CD4-positive, CD25-positive, alpha-beta regulatory T cell (primary cell): Measurements from ENCODE around the gene OR5AC2. TPM values are rescaled to one million over a fixed set of nuclear protein-coding genes. Genes with fewer than 3 reads are reported as not detected.
A peak's percentile ranks its signal among the peaks of the same experiment; 100 is the strongest.

Experiments used
- ATAC-seq, 2 donors: fragments of 150-1000 bp; cut with Tn5 transposase; one replicate each; pipeline ENCODE4 v1.10.0; 2021; ENCODE audit warnings: low read depth in 2 of 2, moderate number of reproducible peaks in 2 of 2, moderate library complexity in 1 of 2
- DNase-seq, 3 donors: peaks; one replicate each; pipeline versions ENCODE4 v3.0.0 to v3.0.0-alpha.2; 2012 to 2022; ENCODE audit warnings: mixed read lengths in 1 of 3
- H3K27ac ChIP-seq: one replicate; pipeline ENCODE4 v1.7.0; 2013; ENCODE audit warnings: mild to moderate bottlenecking, low read length; ENCODE audit not compliant: insufficient read depth, poor library complexity, severe bottlenecking
- H3K27me3 ChIP-seq: one replicate; pipeline ENCODE4 v1.7.0; 2013; ENCODE audit warnings: low read length; ENCODE audit not compliant: control insufficient read depth, insufficient read depth
- H3K36me3 ChIP-seq: one replicate; pipeline ENCODE4 v1.7.0; 2013; ENCODE audit warnings: mild to moderate bottlenecking, low read length, moderate library complexity; ENCODE audit not compliant: control insufficient read depth, insufficient read depth
- H3K4me1 ChIP-seq: 2 replicates; pipeline ENCODE4 v1.7.0; 2013; ENCODE audit warnings: mild to moderate bottlenecking, low read length; ENCODE audit not compliant: insufficient read depth, control insufficient read depth, poor library complexity, severe bottlenecking
- H3K4me3 ChIP-seq: one replicate; pipeline ENCODE4 v1.7.0; 2013; ENCODE audit warnings: low read depth, mild to moderate bottlenecking, low read length, moderate library complexity
- H3K9me3 ChIP-seq, 2 experiments: 1 replicate in 1 of 2; 2 replicates in 1 of 2; pipeline ENCODE4 v1.7.0; 2013; ENCODE audit warnings: low read length in 2 of 2, mild to moderate bottlenecking in 1 of 2, moderate library complexity in 1 of 2; ENCODE audit not compliant: control insufficient read depth in 2 of 2
- H3K27ac Mint-ChIP-seq, 3 donors: one replicate each; pipeline ENCODE4 v1.8.0; 2020 to 2022; ENCODE audit warnings: mild to moderate bottlenecking in 3 of 3, mixed read lengths in 3 of 3, moderate library complexity in 2 of 3
- H3K27me3 Mint-ChIP-seq: one replicate; pipeline ENCODE4 v1.8.0; 2022; ENCODE audit warnings: mild to moderate bottlenecking, mixed read lengths
- H3K36me3 Mint-ChIP-seq: one replicate; pipeline ENCODE4 v1.8.0; 2020; ENCODE audit warnings: mixed read lengths
- H3K4me1 Mint-ChIP-seq, 4 donors: one replicate each; pipeline ENCODE4 v1.8.0; 2020 to 2022; ENCODE audit warnings: mixed read lengths in 4 of 4, mild to moderate bottlenecking in 1 of 4
- H3K4me3 Mint-ChIP-seq, 4 donors: one replicate each; pipeline ENCODE4 v1.8.0; 2020 to 2022; ENCODE audit warnings: mild to moderate bottlenecking in 4 of 4, mixed read lengths in 4 of 4, moderate library complexity in 3 of 4
- H3K9me3 Mint-ChIP-seq, 7 donors: one replicate each; pipeline ENCODE4 v1.8.0; 2020 to 2022; ENCODE audit warnings: mixed read lengths in 7 of 7, mild to moderate bottlenecking in 3 of 7, moderate library complexity in 2 of 7
- polyA plus RNA-seq, 4 donors: library from polyadenylated mRNA; unstranded; fragments of 300-500 nt; fragmentation: Illumina TruSeq; gene quantifications; one replicate each; pipeline ENCODE4 v1.2.3, GENCODE V29; 2021
- total RNA-seq: library from RNA; stranded (reverse); gene quantifications from one replicate; pipeline ENCODE4 v1.2.3, GENCODE V29; 2022

The OR5AC2 gene
- not detected for total RNA-seq
- not detected for polyA plus RNA-seq

DNA sequence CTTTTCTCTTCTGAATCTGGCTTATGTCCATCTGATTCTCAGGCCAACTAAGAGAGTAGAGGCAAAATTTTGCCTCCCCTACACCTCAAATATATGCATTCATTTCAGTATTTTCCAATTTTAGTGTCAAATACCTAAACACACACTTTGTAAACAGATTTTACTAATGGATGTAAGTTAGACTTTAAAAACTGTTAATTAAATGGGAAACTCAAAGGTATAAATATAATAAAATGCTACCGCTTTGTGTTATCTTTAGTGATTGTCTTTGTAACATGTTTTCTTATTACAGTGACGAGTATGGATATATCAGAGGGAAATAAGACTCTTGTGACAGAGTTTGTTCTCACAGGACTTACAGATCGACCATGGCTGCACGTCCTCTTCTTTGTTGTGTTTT, at the start of gene OR5AC2:
Gene OR5AC2 (plus strand): TSS at position 301 of the 400 bp plus-strand sequence. CDS start 0 bp downstream, at position 301.
- H3K27me3 ChIP-seq: no peaks in the 10 kb centered on the region
- H3K27ac ChIP-seq: no peak within 1 kb of the TSS
- Mint-ChIP-seq H3K9me3 (peaks cover 0 to 7% (median 0%) of the 10 kb centered on the region in 7 donors), H3K4me3 (no peak within 1 kb of the TSS), H3K27me3 (no peaks in the 10 kb centered on the region), H3K27ac (no peak within 1 kb of the TSS), H3K36me3 (no peaks in the 10 kb centered on the region), H3K4me1 (no peaks in the 10 kb centered on the region)
- H3K4me3 ChIP-seq: no peak within 1 kb of the TSS
- DNase-seq: no peak
- no peaks in the 10 kb centered on the region for H3K36me3 ChIP-seq
- H3K4me1 ChIP-seq: no peaks in the 10 kb centered on the region
- H3K9me3 ChIP-seq: no peaks in the 10 kb centered on the region
- ATAC-seq: no peak

DNA sequence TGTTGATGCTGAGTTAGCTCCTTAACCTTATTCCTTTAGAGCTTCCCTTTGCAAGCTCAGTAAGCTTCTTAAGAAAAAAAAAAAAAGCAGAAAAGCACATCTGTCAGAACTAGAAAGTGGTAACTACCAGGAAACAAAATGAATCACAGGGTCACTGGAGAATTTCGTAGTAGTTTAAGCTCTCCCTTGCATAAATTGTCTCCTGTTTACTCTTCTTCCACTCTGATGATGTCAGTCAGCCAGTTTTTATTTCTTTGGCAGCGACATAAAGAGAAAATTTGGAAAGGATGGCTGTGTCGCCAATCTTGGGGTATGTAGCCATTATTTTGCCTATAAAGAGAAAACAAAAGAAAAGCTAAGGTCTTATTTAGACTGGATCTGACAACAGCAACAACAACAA, 48.7 kb upstream of the OR5AC2 start:
- peaks cover 0 to 9% (median 1%) of the 10 kb centered on the region in 7 donors for H3K9me3 Mint-ChIP-seq
- no peak overlapping the region for H3K27ac Mint-ChIP-seq
- DNase-seq: peak in 1 of 3 donors; percentile 37
- no peak for ATAC-seq
- no peak overlapping the region for H3K27ac ChIP-seq
- H3K36me3 Mint-ChIP-seq: no peaks in the 10 kb centered on the region
- H3K4me1 Mint-ChIP-seq: peaks cover 0 to 6% (median 3%) of the 10 kb centered on the region in 4 donors
- peaks cover 0 to 6% of the 10 kb centered on the region in 2 experiments for H3K9me3 ChIP-seq
- H3K4me1 ChIP-seq: peaks cover 6% of the 10 kb centered on the region
- peaks cover 31% of the 10 kb centered on the region for H3K27me3 Mint-ChIP-seq
- peaks cover 11% of the 10 kb centered on the region for H3K27me3 ChIP-seq
- H3K36me3 ChIP-seq: no peaks in the 10 kb centered on the region
- no peak overlapping the region for H3K4me3 Mint-ChIP-seq
- no peak overlapping the region for H3K4me3 ChIP-seq

GRCh38 chr3:98038876-98039275, 48.1 kb upstream of the OR5AC2 start:
- no peaks in the 10 kb centered on the region for H3K36me3 Mint-ChIP-seq
- H3K36me3 ChIP-seq: no peaks in the 10 kb centered on the region
- H3K27ac Mint-ChIP-seq: peak overlapping the region in 2 of 3 donors; percentile 87 to 95
- H3K27me3 ChIP-seq: peaks cover 13% of the 10 kb centered on the region
- peaks cover 0 to 9% (median 1%) of the 10 kb centered on the region in 7 donors for H3K9me3 Mint-ChIP-seq
- H3K4me3 ChIP-seq: peak overlapping the region; percentile 88
- peak overlapping the region in 1 of 4 donors; percentile 25 for H3K4me3 Mint-ChIP-seq
- H3K27me3 Mint-ChIP-seq: peaks cover 33% of the 10 kb centered on the region
- ATAC-seq (no peak), DNase-seq (no peak)
- H3K9me3 ChIP-seq: peaks cover 0 to 6% of the 10 kb centered on the region in 2 experiments
- H3K4me1 ChIP-seq: peaks cover 6% of the 10 kb centered on the region
- peaks cover 0 to 6% (median 3%) of the 10 kb centered on the region in 4 donors for H3K4me1 Mint-ChIP-seq
- peak overlapping the region; percentile 79 for H3K27ac ChIP-seq

DNA sequence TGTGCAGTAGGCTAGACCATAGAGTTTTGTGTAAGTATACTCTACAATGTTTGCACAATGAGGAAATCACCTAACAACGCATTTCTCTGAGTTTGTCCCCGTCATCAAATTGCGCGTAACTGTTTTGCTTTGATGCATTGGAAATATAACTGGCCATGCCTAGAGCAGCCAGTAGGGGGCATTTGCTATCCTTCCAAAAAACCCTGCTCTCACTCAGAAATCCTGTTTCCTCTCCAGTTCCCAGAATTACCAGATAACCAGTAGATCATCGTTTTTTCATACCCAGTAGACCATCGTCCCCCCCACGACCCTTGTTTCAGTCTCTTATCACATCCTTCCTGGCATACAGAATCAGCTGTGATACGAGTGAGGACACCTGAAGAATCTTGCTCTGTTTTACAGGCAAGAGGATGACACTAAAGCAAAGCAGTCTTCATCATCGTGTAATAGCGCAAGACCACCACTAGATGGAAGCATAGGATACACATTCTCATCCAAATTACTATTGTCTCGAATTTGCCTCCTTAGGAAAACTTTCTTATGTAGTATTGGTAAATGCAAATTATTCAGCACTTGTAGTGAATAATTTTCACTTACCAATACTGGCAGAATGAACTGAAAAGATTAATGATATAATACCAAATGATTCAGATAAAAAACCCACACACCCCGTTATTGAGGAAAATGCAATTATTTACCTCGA, 47.5 kb upstream of the OR5AC2 start:
- Histone ChIP-seq H3K27ac (peak overlapping the region; percentile 79), H3K27me3 (peaks cover 13% of the 10 kb centered on the region), H3K4me1 (peaks cover 6% of the 10 kb centered on the region), H3K4me3 (peak overlapping the region; percentile 88), H3K9me3 (peaks cover 0 to 6% of the 10 kb centered on the region in 2 experiments), H3K36me3 (no peaks in the 10 kb centered on the region)
- no peaks in the 10 kb centered on the region for H3K36me3 Mint-ChIP-seq
- peak; percentile 97 for ATAC-seq
- peak overlapping the region; percentile 27 to 95 (median 87) for H3K27ac Mint-ChIP-seq
- peaks cover 0 to 6% (median 3%) of the 10 kb centered on the region in 4 donors for H3K4me1 Mint-ChIP-seq
- peak; percentile 57 to 90 (median 88) for DNase-seq
- peak overlapping the region; percentile 25 to 87 (median 73) for H3K4me3 Mint-ChIP-seq
- peaks cover 34% of the 10 kb centered on the region for H3K27me3 Mint-ChIP-seq
- H3K9me3 Mint-ChIP-seq: peaks cover 0 to 9% (median 1%) of the 10 kb centered on the region in 7 donors

GRCh38 chr3:98041350-98041749, 45.6 kb upstream of the OR5AC2 start:
- Mint-ChIP-seq H3K27ac (no peak overlapping the region), H3K36me3 (no peaks in the 10 kb centered on the region), H3K4me3 (no peak overlapping the region), H3K9me3 (peaks cover 0 to 9% (median 1%) of the 10 kb centered on the region in 7 donors), H3K27me3 (peaks cover 43% of the 10 kb centered on the region), H3K4me1 (peaks cover 0 to 6% (median 3%) of the 10 kb centered on the region in 4 donors)
- Histone ChIP-seq H3K9me3 (peaks cover 0 to 6% of the 10 kb centered on the region in 2 experiments), H3K27ac (no peak overlapping the region), H3K4me1 (peaks cover 6% of the 10 kb centered on the region), H3K27me3 (peaks cover 8% of the 10 kb centered on the region), H3K36me3 (no peaks in the 10 kb centered on the region), H3K4me3 (no peak overlapping the region)
- DNase-seq: no peak
- ATAC-seq: no peak

DNA sequence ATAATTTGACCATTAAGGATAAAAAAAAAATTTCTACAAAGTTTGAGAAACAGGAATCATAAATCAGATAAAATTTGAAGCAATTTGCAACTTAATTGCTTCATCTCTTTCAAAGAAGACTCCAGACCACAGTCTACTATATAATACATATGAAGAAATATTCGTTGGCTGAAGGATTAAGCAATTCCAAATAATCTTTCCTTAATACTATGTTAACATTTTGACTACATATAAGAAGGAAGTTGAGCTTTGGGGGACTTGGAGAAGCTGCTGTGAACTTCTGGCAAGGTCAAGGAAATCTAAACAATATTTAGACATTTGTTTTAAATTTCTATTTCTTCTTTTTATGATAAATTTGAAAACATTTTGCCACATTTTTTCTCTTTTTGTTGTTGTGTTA, 38.4 kb upstream of the OR5AC2 start:
- no peaks in the 10 kb centered on the region for H3K9me3 ChIP-seq
- Mint-ChIP-seq H3K4me3 (no peak overlapping the region), H3K36me3 (no peaks in the 10 kb centered on the region), H3K4me1 (no peaks in the 10 kb centered on the region), H3K27ac (no peak overlapping the region), H3K9me3 (no peaks in the 10 kb centered on the region), H3K27me3 (peaks cover 20% of the 10 kb centered on the region)
- peaks cover 8% of the 10 kb centered on the region for H3K27me3 ChIP-seq
- H3K4me3 ChIP-seq: no peak overlapping the region
- H3K27ac ChIP-seq: no peak overlapping the region
- H3K4me1 ChIP-seq: no peaks in the 10 kb centered on the region
- no peak for ATAC-seq
- no peak for DNase-seq
- H3K36me3 ChIP-seq: no peaks in the 10 kb centered on the region

DNA sequence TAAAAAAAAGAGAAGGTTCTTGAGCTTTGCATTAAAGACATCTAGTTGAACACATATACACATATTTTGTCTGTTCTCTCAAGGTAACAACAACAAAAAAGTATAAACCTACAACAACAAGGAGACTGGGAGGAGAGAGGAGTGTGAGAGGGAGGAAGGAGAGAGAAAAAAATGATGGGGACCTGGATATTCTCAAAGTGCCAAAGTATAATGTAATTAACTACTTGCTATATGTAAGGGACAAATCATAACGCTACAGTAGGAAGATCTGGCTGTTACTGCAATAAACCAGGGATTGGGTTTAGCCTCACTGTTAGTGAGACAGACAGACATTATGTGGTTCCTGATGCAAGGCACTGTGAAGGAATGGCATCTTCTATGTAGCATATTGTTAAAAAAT, 37.7 kb upstream of the OR5AC2 start:
- Histone ChIP-seq H3K27ac (no peak overlapping the region), H3K9me3 (no peaks in the 10 kb centered on the region), H3K36me3 (no peaks in the 10 kb centered on the region), H3K4me1 (no peaks in the 10 kb centered on the region), H3K27me3 (peaks cover 8% of the 10 kb centered on the region), H3K4me3 (no peak overlapping the region)
- Mint-ChIP-seq H3K4me1 (no peaks in the 10 kb centered on the region), H3K36me3 (no peaks in the 10 kb centered on the region), H3K9me3 (no peaks in the 10 kb centered on the region), H3K4me3 (no peak overlapping the region), H3K27ac (no peak overlapping the region), H3K27me3 (peaks cover 15% of the 10 kb centered on the region)
- ATAC-seq: no peak
- DNase-seq: no peak

DNA sequence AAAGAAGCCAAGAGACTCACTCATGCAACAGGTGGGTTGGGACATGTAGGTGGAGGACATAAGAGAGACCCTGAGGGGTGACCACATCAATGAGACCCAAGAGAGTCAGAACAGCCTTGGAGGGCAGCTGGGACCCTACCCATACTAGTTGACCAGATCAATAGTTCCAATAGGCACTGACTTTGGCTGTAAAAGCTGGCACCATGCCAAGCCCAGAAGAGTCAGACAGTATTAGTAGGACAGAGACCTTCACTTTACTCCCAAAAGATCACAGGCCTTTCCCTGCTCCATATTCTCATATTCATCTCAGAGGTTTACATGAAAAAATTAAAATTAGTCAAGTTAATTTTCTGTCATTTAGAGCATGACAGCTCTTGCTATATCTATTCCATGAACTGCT, 30.9 kb upstream of the OR5AC2 start:
- Mint-ChIP-seq H3K27me3 (peaks cover 5% of the 10 kb centered on the region), H3K4me3 (no peak overlapping the region), H3K4me1 (no peaks in the 10 kb centered on the region), H3K9me3 (peaks cover 0 to 4% (median 0%) of the 10 kb centered on the region in 7 donors), H3K27ac (no peak overlapping the region), H3K36me3 (no peaks in the 10 kb centered on the region)
- Histone ChIP-seq H3K27ac (no peak overlapping the region), H3K9me3 (no peaks in the 10 kb centered on the region), H3K27me3 (peaks cover 3% of the 10 kb centered on the region), H3K4me1 (no peaks in the 10 kb centered on the region), H3K4me3 (no peak overlapping the region), H3K36me3 (no peaks in the 10 kb centered on the region)
- DNase-seq (no peak), ATAC-seq (peak in 1 of 2 donors; percentile 11)
